OCI-LY1 (cell line): Measurements from ENCODE around the gene ACAA1.

Source experiments
- CTCF ChIP-seq: fragments of 200-600 bp; sonication (generic), shearing (Covaris generic); IDR thresholded peaks from 2 replicates; pipeline ENCODE4 v1.5.1; 2017; ENCODE audit warnings: mild to moderate bottlenecking, antibody characterized with exemption, low read length, moderate library complexity, mixed read lengths
- EZH2 ChIP-seq: fragments of 200-600 bp; sonication (generic), shearing (Covaris generic); IDR thresholded peaks from 2 replicates; pipeline ENCODE4 v1.8.0; 2017; ENCODE audit warnings: borderline replicate concordance, mixed run types, mild to moderate bottlenecking, antibody characterized with exemption, low read length, moderate library complexity, mixed read lengths

GRCh38 chr3:38128303-38128655, 8.6 kb downstream of the ACAA1 start:
- TF ChIP-seq CTCF (no peak), EZH2 (no peak)
